HFFc6 (cell line): ENCODE measurements around the gene EN2. TPM values are rescaled to one million over a fixed set of nuclear protein-coding genes. Genes with fewer than 3 reads are reported as not detected.

Experiments
- DNase-seq: peaks from one replicate; pipeline ENCODE4 v3.0.0-alpha.2; 2018
- H3K27ac Mint-ChIP-seq: 2 replicates; pipeline ENCODE4 v1.8.0; 2020; ENCODE audit warnings: mild to moderate bottlenecking, mixed read lengths
- H3K27me3 Mint-ChIP-seq: 2 replicates; pipeline ENCODE4 v1.8.0; 2021; ENCODE audit warnings: mild to moderate bottlenecking, moderate library complexity, mixed read lengths; ENCODE audit not compliant: insufficient read depth
- H3K36me3 Mint-ChIP-seq: 2 replicates; pipeline ENCODE4 v1.8.0; 2021; ENCODE audit warnings: low read depth, mixed read lengths
- H3K4me1 Mint-ChIP-seq: 2 replicates; pipeline ENCODE4 v1.8.0; 2020; ENCODE audit warnings: low read depth, mixed read lengths
- H3K4me3 Mint-ChIP-seq: 2 replicates; pipeline ENCODE4 v1.8.0; 2020; ENCODE audit warnings: mild to moderate bottlenecking, moderate library complexity, mixed read lengths
- H3K9me3 Mint-ChIP-seq: 2 replicates; pipeline ENCODE4 v1.8.0; 2020; ENCODE audit warnings: mild to moderate bottlenecking, mixed read lengths
- total RNA-seq, 6 experiments: library from RNA; stranded (reverse); fragmentation: NEBNext Ultra II Directional; extraction: Animal tissue kit (Norgen Biotek cat#: 25700); gene quantifications; 2 replicates in 1 of 6; 3 replicates in 5 of 6; pipeline ENCODE4 v1.2.3, GENCODE V29; 2021
- TF ChIP-seq, protein P1 (sequence below): fragments of 200-600 bp; sonication (generic); IDR thresholded peaks from 2 replicates; pipeline ENCODE4 v1.5.0; 2021; ENCODE audit warnings: antibody characterized with exemption, mild to moderate bottlenecking

EN2 gene
- total RNA-seq, 6 experiments from 2014 or later: not detected

DNA sequence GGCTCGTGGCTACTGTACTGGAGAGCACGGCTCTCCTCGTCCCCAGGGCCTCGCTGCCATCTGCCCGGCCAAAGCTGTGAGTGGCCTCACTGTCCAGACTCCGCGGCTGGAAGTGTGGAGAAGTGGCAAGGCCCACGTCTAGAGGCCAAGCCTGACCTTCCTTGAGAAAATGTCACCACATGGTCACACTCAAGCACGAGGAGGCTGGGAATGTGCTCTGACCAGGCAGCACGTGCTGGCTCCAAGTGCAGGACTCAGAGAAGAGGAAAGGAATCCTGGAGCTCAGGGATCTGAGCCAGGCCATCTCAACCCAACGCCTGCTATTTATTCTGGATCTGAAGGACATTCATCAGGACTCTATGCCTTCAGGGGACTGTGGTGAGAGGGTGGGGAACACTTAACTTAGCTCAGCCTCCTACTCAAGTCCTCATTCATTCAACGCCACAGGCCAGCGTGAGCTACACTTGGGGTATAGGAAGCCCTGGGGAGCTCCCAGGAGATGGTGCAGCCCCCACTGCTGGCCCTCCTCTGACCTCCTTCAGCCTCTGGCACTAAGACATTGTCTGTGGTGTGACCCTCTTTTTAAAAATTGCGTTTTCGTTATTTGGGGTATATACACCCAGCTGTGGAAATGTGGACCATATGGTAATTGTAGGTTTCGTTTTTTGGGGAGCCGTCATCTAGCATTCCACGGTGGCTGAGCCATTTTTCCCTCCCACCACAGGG, 29.0 kb downstream of the EN2 start:
- Mint-ChIP-seq H3K9me3 (peaks cover 5% of the 10 kb centered on the region), H3K27me3 (peaks cover 36% of the 10 kb centered on the region), H3K27ac (no peak overlapping the region), H3K4me1 (peaks cover 11% of the 10 kb centered on the region; the same call in 1 of the 2 replicates), H3K4me3 (no peak overlapping the region), H3K36me3 (peaks cover 5% of the 10 kb centered on the region; the same call in 1 of the 2 replicates)
- TF ChIP-seq, protein P1, sequence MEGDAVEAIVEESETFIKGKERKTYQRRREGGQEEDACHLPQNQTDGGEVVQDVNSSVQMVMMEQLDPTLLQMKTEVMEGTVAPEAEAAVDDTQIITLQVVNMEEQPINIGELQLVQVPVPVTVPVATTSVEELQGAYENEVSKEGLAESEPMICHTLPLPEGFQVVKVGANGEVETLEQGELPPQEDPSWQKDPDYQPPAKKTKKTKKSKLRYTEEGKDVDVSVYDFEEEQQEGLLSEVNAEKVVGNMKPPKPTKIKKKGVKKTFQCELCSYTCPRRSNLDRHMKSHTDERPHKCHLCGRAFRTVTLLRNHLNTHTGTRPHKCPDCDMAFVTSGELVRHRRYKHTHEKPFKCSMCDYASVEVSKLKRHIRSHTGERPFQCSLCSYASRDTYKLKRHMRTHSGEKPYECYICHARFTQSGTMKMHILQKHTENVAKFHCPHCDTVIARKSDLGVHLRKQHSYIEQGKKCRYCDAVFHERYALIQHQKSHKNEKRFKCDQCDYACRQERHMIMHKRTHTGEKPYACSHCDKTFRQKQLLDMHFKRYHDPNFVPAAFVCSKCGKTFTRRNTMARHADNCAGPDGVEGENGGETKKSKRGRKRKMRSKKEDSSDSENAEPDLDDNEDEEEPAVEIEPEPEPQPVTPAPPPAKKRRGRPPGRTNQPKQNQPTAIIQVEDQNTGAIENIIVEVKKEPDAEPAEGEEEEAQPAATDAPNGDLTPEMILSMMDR: no peak
- no peak for DNase-seq

DNA sequence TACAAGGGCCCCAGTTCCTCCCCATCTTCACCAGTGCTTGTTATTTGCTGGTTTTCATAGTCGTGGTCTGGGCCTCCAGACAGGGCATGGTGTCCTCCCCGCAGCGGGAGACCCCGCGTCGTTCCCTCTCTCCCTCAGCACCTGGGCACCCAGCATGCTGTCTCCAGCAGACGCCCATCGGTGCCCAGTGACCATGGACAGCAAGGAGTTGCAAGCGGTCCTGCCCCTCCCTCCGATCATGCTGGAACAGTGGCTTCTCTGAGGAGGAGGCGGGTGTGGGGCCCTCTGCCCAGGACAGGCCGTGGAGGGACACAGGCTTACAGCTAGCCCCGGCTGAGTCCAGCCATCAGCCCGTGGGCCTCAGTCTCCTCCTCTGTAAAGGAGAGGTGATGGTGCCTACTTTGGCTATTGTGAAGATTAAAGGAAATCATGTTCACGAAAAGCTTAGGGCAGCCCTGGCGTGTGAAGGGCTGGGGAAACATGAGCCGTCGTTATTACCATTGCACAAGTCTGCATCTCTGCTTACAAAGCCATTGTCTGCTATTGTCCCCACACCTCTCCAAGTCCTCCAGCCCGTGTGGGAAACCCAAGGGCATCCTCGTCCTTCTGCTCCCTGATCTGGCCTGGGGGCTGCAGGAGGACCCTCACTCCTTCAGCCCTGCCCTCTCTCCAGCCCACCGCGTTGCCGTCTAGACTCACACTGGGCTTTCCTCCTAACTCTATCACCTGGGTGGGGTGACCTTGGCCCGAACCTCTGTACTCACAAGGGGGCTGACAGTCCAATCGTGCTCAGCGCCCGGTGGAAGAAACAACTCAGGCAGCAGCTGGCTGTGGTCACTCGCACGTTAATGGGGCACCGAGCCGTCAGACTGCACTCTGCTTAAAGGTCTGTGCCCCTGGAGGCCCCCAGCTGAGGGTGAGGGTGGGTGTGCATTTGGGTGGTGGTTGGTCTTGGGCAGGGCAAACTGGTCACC, 29.9 kb downstream of the EN2 start:
- Mint-ChIP-seq H3K27me3 (peaks cover 37% of the 10 kb centered on the region), H3K36me3 (no peaks in the 10 kb centered on the region), H3K9me3 (no peaks in the 10 kb centered on the region), H3K4me1 (peaks cover 11% of the 10 kb centered on the region; the same call in 1 of the 2 replicates), H3K4me3 (no peak overlapping the region), H3K27ac (no peak overlapping the region)
- no peak for DNase-seq
- TF ChIP-seq, protein P1: no peak

DNA sequence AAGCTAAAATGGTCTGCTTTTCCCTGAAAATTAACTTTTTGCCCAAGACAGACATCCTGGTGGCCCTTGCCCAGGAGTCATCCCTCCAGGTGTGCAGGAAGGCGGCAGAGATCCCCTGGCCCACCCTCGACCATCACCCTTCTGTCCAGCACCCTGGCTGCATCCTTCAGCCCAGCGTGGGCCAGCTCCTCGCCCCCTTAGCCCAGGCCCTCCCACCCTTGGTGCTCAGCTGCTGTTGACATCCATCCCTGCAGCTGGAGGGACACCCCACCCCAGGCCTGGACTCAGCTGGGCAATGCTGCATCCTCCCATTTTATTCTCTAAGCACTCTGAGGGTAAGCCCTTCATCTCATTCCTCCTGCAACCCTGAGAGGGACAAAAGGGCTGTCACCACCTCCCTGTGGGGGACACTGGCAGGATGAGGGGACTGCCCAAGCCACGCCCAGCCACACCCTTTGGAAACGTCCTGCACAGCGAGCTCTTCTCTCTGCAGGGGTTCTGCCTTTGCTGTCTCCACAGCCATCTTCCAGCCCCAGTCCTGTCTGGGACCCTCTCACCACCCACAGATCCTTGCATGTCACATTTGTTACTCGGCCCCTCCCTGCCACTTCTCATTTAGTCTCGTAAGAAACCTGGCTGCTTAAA, 30.7 kb downstream of the EN2 start:
- Mint-ChIP-seq H3K4me3 (no peak overlapping the region), H3K27ac (no peak overlapping the region), H3K9me3 (no peaks in the 10 kb centered on the region), H3K4me1 (peaks cover 11% of the 10 kb centered on the region; the same call in 1 of the 2 replicates), H3K36me3 (no peaks in the 10 kb centered on the region), H3K27me3 (peaks cover 29% of the 10 kb centered on the region)
- DNase-seq: no peak
- TF ChIP-seq, protein P1: no peak

DNA sequence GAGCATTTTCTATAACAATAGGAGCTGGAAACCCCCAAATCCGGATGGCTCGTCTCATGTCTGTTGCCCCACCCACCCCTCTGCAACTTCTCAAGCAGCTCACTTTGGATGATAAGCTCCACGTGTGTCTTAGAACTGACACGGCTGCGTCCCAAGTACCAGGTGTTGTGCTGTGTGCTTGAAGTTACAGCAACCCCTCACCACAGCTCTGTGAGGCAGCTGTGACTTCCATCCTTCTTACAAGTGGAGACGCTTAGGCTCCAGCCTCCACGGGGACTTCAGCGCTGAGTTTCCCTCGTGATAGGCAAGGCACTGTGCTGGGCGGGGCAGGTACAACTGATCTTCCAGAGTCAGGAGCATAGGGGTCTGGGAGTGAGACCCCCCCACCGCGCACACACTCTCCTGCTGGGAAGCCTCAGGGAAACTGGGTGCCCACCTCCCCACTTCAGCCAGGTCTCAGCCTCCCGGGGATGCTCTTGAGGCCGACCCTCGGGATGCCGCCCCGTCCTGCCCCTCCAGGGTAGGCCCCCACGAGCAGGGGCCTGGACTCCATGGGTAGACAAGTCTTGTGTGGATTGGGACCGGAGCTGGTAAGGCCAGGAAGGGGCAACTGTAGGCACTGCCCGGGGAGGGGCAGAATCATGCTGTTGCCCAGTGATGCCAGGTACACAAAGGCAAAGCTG, 31.4 kb downstream of the EN2 start:
- no peak overlapping the region for H3K27ac Mint-ChIP-seq
- no peak for DNase-seq
- TF ChIP-seq, protein P1: no peak
- no peaks in the 10 kb centered on the region for H3K9me3 Mint-ChIP-seq
- no peaks in the 10 kb centered on the region for H3K36me3 Mint-ChIP-seq
- no peak overlapping the region for H3K4me3 Mint-ChIP-seq
- peaks cover 23% of the 10 kb centered on the region for H3K27me3 Mint-ChIP-seq
- peaks cover 11% of the 10 kb centered on the region; the same call in 1 of the 2 replicates for H3K4me1 Mint-ChIP-seq
